Measurements from ENCODE around the gene GASK1B. TPM values are rescaled to one million over a fixed set of nuclear protein-coding genes. Genes with fewer than 3 reads are reported as not detected.

GASK1B gene
- total RNA-seq, 2 donors from 2014 or later: 15.5 to 22.3 TPM

DNA sequence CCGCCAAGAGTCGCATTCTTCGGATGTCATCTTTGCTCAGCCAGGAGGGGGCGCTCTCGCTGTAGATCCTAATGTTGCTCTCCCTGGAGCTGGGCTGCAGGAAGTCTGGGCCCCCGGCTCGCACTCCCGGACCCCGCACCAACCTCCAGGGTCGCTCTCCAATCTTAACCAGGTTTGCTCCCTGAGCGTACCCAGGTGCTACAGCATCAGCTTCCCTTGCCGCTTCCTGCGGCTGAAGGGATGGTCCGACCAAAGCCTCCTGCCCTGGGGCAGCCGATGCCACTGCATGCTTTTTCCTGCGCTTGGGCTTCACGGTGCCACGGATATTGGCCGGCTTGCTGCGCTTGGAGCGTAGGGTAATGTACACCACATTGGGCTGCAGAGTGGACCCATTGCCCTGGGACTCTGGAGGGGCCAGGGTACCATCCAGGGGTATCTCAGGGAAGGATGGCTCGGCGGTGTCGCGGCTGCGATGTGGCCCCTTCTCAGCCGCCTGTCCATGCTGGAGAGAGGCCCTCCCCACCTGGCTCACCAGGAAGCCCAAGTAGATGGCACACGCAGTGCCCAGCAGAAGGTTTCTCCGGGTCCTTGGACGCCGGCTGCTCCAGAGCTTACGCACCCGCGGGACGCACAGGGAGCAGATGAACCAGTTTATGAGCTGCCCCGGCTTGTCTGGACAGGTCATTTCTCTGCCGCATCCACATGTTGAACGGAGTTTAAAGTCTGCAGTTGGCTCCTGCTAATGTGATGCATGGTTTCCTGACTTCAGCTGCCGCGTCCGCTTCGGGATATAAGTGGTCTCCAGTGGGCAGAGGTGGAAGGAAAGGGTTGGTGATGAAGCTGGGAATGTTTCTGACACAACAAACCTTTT lies 1.9 kb downstream of the GASK1B start:
- H3K27me3 ChIP-seq: no peaks in the 10 kb centered on the region
- peak; percentile 26 to 77 (median 56) for DNase-seq
- H3K4me3 ChIP-seq: peak overlapping the region in 1 of 2 donors; percentile 29
- 57 to 75% methylated on average over 13 to 41 of the region's 42 CpGs for WGBS, 2 donors
- H3K4me1 ChIP-seq: peaks cover 48% of the 10 kb centered on the region
- intact Hi-C loops (cut with DNase I): no loop called here
- no peaks in the 10 kb centered on the region for H3K36me3 ChIP-seq (replicated peaks in 1 of 2; ENCODE audit: insufficient read depth in 1 of 2, low read depth in 2 of 2)
- no peaks in the 10 kb centered on the region for H3K9me3 ChIP-seq
- H3K27ac ChIP-seq: peak overlapping the region in 3 of 4 donors; percentile 53 to 74 (median 57)
- peak in 4 of 7 experiments; percentile 36 to 64 (median 48) for TF ChIP-seq CTCF (IDR thresholded peaks at IDR 0.05)
- TF ChIP-seq POLR2A (IDR thresholded peaks at IDR 0.05): peak in 2 of 3 donors; percentile 25 to 28
- ATAC-seq: peak; percentile 22

GRCh38 chr4:158169931-158170690 lies 2.7 kb downstream of the GASK1B start:
- Histone ChIP-seq H3K27me3 (no peaks in the 10 kb centered on the region), H3K27ac (peak overlapping the region in 3 of 4 donors; percentile 53 to 74 (median 57)), H3K9me3 (no peaks in the 10 kb centered on the region), H3K4me1 (peaks cover 47% of the 10 kb centered on the region), H3K36me3 (replicated peaks in 1 of 2; ENCODE audit: insufficient read depth in 1 of 2, low read depth in 2 of 2) (no peaks in the 10 kb centered on the region), H3K4me3 (peak overlapping the region in 1 of 2 donors; percentile 29)
- peak in 1 of 4 donors; percentile 17 for DNase-seq
- no peak for ATAC-seq
- TF ChIP-seq POLR2A (IDR thresholded peaks at IDR 0.05) (peak in 1 of 3 donors; percentile 42), CTCF (IDR thresholded peaks at IDR 0.05) (no peak)
- intact Hi-C loops (cut with DNase I): loop anchor here (5.0 kb wide), 1 partner anchor 178 kb away; no protein-coding TSS in a partner anchor
- WGBS, 2 donors: 40 to 56% methylated on average over 14 to 18 of the region's 18 CpGs

GRCh38 chr4:158169506-158169905 lies 3.3 kb downstream of the GASK1B start:
- peaks cover 47% of the 10 kb centered on the region for H3K4me1 ChIP-seq
- ATAC-seq (no peak), DNase-seq (no peak)
- H3K27me3 ChIP-seq: no peaks in the 10 kb centered on the region
- peak overlapping the region in 1 of 2 donors; percentile 29 for H3K4me3 ChIP-seq
- WGBS, 2 donors: 42 to 50% methylated on average over 3 of the region's 3 CpGs
- peak overlapping the region in 3 of 4 donors; percentile 53 to 74 (median 57) for H3K27ac ChIP-seq
- H3K36me3 ChIP-seq (replicated peaks in 1 of 2; ENCODE audit: insufficient read depth in 1 of 2, low read depth in 2 of 2): no peaks in the 10 kb centered on the region
- intact Hi-C loops (cut with DNase I): loop anchor here (5.0 kb wide), 1 partner anchor 177 kb away; no protein-coding TSS in a partner anchor
- TF ChIP-seq POLR2A (IDR thresholded peaks at IDR 0.05): no peak
- TF ChIP-seq CTCF (IDR thresholded peaks at IDR 0.05): no peak
- H3K9me3 ChIP-seq: no peaks in the 10 kb centered on the region

DNA sequence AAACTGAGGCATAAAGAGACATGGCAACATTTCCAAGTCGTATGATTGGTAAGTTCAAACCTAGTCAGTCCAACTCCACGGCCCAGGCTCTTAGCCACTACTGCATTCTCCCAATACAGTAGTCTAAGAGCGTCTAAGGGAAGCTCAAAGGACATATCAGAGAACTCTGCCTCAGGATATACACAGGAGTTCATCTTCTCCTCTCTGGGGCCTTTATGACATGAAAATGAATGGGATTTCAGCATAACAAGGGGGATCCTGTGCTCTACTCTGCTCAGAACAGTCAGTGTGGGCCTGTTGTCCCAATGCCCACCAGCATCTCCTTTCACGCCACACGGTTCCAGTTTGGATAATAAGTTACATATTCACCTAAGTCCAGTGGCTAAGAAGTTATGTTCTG lies 4.2 kb downstream of the GASK1B start:
- intact Hi-C loops (cut with DNase I): loop anchor here (5.0 kb wide), 1 partner anchor 176 kb away; no protein-coding TSS in a partner anchor
- no peak overlapping the region for H3K27ac ChIP-seq

More for the DNA sequence above, 4.2 kb downstream of the GASK1B start:
- H3K9me3 ChIP-seq: no peaks in the 10 kb centered on the region
- H3K4me1 ChIP-seq: peaks cover 41% of the 10 kb centered on the region
- WGBS, 2 donors: 82 to 86% methylated on average over 5 of the region's 5 CpGs
- DNase-seq: no peak
- ATAC-seq: no peak
- TF ChIP-seq CTCF (IDR thresholded peaks at IDR 0.05) (no peak), POLR2A (IDR thresholded peaks at IDR 0.05) (no peak)
- no peaks in the 10 kb centered on the region for H3K36me3 ChIP-seq (replicated peaks in 1 of 2; ENCODE audit: insufficient read depth in 1 of 2, low read depth in 2 of 2)
- no peaks in the 10 kb centered on the region for H3K27me3 ChIP-seq
- H3K4me3 ChIP-seq: no peak overlapping the region
